22Rv1 (cell line): ENCODE results near the gene ABHD15.

ENCODE experiments used
- CTCF ChIP-seq: fragments of 450-650 bp; IDR thresholded peaks from 2 replicates; pipeline ENCODE4 v1.5.1; 2017; ENCODE audit warnings: mild to moderate bottlenecking
- ZFX ChIP-seq: fragments of 450-650 bp; IDR thresholded peaks from 2 replicates; pipeline ENCODE4 v1.6.1; 2017; ENCODE audit warnings: antibody characterized with exemption, borderline replicate concordance

DNA sequence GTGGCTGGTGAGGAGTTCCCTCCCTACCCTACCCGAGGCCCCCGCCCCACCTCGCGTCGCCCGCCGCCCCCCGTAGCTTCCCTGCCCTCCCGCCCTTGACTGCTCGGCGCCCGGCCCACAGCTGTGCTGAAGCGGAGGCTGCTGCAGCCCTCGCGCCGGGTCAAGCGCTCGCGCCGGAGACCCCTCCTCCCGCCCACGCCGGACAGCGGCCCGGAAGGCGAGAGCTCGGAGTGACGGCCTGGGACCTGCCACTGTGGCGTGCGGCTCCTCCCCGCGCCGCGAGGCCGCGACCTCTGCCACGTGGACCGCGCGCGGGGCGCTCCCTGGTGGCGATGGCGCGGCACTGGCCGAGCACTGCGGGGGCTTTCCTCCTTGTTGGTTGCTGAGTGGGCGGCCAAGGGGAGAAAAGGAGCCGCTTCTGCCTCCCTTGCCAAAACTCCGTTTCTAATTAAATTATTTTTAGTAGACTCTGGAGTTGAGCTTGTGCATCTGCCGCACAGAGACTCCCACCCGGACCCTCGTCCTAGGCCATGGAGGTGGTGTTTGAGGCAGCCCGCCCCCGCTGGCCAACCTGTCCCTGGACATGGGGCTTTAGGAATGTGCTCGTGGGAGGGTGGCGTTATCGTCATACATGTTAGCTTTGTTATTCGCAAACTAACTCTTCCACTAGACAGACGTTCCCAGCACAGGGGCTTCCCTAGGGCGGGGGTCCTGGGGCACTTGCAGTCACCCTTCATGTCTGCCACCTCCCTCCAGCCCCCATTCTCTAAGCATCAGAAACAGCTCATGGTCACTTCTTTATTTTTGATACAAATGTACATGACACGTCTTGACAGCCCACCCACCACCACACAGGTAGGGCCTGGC, 6.1 kb upstream of the ABHD15 start:
- TF ChIP-seq CTCF: peak; percentile 90
- TF ChIP-seq ZFX: no peak
